HG03280 (cell line): Measurements from ENCODE around the gene ATP5F1B.

ENCODE experiments used
- ATAC-seq: cut with Tn5 transposase; IDR thresholded peaks from one replicate; pipeline ENCODE4 v1.9.1; 2021; ENCODE audit warnings: mild to moderate bottlenecking, moderate library complexity; ENCODE audit not compliant: unreplicated experiment

Gene ATP5F1B

DNA sequence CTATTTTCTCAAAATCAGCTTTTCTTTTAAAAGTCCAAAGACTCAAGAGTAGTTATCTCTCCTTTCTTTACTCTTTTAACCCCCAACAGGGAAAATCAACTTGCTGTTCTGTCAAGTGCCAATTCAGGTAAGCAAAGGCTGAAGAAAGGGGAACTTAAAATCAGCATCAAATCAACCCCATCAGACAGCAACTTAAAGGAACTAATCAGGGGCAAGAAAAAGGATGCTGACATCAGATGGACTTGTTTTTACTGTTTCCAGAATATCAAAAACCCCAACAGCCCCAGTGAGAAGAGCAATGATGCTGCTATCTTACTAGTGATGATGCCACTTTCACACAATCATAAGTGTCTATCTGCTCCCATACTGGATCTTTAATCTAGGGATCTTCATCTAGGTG is 19.1 kb downstream of the ATP5F1B start:
- ATAC-seq = no peak

- no peak for ATAC-seq
Observed at GRCh38 chr12:56622535-56622934, 23.2 kb downstream of the ATP5F1B start.

DNA sequence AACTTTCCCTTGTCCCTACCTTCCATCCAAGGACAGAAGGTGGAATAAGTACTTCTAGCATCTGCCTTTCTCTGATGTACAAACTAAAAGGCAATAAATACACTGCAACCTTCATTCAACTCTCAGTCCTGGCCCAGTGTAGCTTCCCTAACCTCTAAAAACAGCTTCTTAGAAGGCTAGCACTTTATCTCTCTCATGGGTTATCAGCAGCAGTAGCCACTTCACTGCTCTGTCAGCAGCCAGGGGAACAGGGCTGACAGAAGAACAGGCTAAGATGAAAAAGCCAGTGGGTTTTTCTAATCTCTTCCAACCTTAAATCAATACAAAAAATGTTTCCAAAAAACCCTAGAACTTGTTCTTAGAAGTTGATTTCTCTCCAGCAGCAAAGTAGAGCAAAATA is 28.9 kb downstream of the ATP5F1B start:
- ATAC-seq = no peak

GRCh38 chr12:56616244-56616643 is 29.5 kb downstream of the ATP5F1B start:
- no peak for ATAC-seq

DNA sequence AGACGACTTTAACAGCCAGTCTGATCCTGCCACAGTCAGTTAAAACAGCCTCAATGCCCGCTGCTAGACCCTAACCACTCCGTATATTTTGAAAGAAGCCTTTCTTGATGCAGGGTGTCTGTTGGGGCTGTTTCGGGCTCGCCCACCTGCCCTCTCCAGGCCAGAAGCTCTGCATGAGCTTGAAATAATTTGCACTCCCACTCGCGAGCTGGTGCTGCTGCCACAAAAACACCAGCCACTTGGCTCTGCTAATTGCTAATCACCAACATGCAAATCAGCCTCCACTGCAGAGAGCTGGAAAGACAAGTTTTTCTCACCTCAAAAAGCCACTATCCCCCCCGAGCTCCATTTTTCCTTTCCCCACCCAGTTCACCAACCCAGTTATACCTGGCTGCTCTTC is 31.2 kb downstream of the ATP5F1B start:
- no peak for ATAC-seq

DNA sequence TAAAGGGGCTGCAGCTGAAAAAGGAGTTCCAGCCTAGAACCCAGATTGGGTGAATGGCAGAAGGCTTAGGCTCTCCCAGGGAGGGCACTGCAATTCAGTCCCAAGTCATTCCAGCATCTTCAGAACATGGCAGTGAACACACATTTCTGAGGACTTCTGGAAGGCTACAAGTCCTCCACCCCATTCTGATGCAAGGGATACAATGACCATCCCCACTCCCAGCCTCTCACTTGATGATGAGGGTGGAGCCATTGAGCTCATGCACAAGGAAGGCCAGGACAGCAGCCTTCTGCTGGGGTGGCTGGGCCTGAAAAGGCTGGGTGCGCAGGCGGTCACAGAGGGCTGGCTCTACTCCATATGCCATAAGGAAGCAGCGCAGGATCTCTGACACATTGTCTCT is 41.4 kb downstream of the ATP5F1B start:
- ATAC-seq = no peak

DNA sequence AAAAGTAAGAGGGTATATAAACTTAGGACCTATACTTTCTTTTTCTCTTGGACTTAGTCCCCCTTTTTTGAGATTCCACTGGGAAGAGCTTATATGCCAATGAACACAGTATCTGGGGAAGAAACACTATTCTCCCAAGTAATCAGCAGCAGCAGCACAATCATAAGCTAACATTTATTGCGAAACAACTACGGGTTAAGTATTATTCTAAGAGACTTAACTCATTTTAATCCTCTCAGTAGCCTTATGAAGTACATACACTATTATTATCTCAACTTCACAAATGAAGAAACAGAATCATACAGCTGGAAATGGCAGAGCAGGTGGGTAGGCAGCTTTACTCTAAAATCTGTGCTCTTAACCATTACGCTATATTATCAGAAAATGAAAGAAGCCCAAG is 43.5 kb downstream of the ATP5F1B start:
- ATAC-seq = no peak

GRCh38 chr12:56601503-56601902 is 44.3 kb downstream of the ATP5F1B start:
- no peak for ATAC-seq

- no peak for ATAC-seq
Observed at GRCh38 chr12:56600753-56601152, 45.0 kb downstream of the ATP5F1B start.

DNA sequence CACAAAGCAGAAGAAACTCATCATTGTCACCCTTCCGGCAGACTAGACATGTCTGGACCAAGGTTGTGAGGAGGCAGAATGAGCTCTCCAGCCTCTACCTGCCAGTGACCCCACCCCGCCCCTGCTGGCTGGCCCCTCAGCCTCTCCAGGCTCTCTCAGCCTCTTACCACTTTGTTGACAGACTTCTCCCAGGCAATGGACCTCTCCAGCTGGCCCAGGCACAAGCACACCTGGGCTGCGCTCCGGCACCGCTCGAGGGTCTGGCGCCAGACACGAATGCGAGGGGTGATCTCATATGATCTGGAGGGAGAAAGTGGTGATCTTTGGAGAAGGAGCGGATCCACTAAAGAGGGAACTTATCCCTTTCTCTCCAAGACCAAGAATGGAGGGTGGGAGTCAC is 46.0 kb downstream of the ATP5F1B start:
- no peak for ATAC-seq

GRCh38 chr12:56599041-56599440 is 46.7 kb downstream of the ATP5F1B start:
- no peak for ATAC-seq

DNA sequence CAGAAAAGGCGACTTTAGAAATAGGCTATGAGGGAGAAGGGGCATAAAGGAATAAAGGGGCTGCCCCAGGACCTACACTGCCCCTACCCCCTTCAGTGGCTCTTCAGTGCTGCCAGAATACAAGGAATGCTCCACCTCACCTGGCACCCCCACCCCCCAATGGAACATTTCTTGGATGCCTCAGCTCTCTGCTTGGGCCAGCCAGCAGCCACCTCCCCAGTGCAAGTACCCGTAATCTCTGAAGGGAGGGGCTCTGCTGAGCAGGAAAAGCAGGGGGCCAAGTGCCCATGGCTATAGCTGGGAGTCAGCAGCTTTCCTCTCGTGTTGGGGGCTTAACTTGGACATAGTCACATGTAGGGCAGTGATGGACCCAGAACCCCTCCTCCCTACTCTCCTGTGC is 49.0 kb downstream of the ATP5F1B start:
- ATAC-seq = no peak

GRCh38 chr12:56593909-56594621 is 51.7 kb downstream of the ATP5F1B start:
- no peak for ATAC-seq

- ATAC-seq = no peak
Observed at GRCh38 chr12:56591961-56592360, 53.8 kb downstream of the ATP5F1B start.

DNA sequence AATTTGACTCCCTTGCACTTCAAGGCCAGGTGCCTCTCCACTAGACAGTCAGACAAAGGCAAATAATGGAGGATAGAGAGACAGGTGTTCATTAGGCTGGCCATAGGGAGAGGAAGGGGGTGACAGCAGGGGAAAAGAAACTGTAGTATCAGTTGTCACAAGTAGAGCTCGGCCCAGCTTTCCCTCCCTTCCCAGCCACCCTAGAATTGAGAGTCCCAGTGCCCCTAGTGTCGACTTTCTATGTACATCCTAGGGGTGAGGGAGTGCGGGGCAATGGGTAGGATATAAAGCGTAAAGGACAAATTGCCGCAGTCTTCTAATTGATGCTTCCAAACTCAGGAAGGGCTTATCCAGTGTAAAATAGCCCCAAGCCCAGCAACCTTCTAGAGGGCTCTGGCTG is 54.7 kb downstream of the ATP5F1B start:
- no peak for ATAC-seq

GRCh38 chr12:56590237-56590830 is 55.5 kb downstream of the ATP5F1B start:
- peak; percentile 48 for ATAC-seq

DNA sequence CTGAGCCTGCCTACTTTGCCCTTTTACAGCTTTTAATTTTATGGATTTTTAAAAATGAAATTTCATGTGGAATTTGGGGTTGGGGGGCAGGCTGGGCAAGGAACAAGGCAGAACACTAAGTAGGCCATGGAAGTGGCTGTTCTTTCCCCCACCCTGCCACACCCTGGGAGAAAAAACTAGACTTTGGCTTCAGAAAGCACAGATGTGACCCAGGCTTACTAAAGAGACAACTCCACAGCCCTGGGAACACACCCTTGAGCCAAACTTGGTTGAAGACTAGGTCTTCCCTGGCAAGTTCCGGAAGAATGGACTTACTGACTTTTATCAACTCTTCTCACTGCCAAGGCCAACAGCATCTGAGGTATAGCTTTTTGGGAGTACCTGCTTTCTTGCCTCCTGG is 56.0 kb downstream of the ATP5F1B start:
- ATAC-seq = no peak
